ENCODE data around the gene RBM26.
"Not testable (repeated sequence)": the region's sequence is repeated elsewhere in the genome, so short reads cannot be mapped to it uniquely, and the experiment has no call there.

RBM26 gene

GRCh38 chr13:79282508-79282907, 123.5 kb downstream of the RBM26 start:
- no peak for DNase-seq

- DNase-seq: no peak
Measured at GRCh38 chr13:79281339-79281747, 124.7 kb downstream of the RBM26 start.

- DNase-seq: not testable (repeated sequence)
Measured at GRCh38 chr13:79279735-79280134, 126.3 kb downstream of the RBM26 start.

- DNase-seq: no peak
Measured at GRCh38 chr13:79273045-79273444, 133.0 kb downstream of the RBM26 start.

GRCh38 chr13:79271616-79272015, 134.4 kb downstream of the RBM26 start:
- DNase-seq: no peak

GRCh38 chr13:79270859-79271258, 135.2 kb downstream of the RBM26 start:
- no peak for DNase-seq
